ENCODE measurements around the gene RBBP4. TPM values are rescaled to one million over a fixed set of nuclear protein-coding genes. Genes with fewer than 3 reads are reported as not detected.
A peak's percentile ranks its signal among the peaks of the same experiment; 100 is the strongest.

RBBP4 gene
- total RNA-seq, 4 donors from 2014 or later: 80.5 to 121 (median 90.5) TPM

DNA sequence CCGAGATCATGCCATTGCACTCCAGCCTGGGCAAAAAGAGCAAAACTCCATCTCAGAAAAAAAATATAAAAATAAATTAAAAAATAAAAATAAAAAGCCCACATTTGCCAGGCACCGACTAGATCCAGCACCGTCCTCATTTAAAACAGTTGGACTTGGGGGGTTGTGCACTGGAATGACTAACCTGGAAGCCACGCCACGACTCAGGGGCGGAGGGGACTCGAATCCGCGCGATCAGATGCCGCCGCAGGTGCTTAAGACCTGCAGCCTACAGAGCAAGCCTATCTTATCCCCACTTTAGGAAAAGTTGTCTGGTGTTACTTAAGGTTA is 39.2 kb upstream of the RBBP4 start:
- H3K9me3 ChIP-seq: no peaks in the 10 kb centered on the region
- WGBS: 8% methylated on average over 12 of the region's 12 CpGs
- DNase-seq (ENCODE audit: low spot score in 2 of 2): no peak
- H3K27ac ChIP-seq: no peak overlapping the region
- H3K36me3 ChIP-seq: peaks cover 3% of the 10 kb centered on the region
- TF ChIP-seq CTCF (IDR thresholded peaks at IDR 0.05): no peak
- no peak for TF ChIP-seq EP300 (IDR thresholded peaks at IDR 0.05)
- no peak for TF ChIP-seq POLR2A (IDR thresholded peaks at IDR 0.05)
- peak overlapping the region; percentile 43 for H3K4me3 ChIP-seq
- peaks cover 14% of the 10 kb centered on the region for H3K4me1 ChIP-seq
- H3K27me3 ChIP-seq: no peaks in the 10 kb centered on the region

- Histone ChIP-seq H3K36me3 (no peaks in the 10 kb centered on the region), H3K9me3 (no peaks in the 10 kb centered on the region), H3K4me3 (peak overlapping the region; percentile 43), H3K27me3 (no peaks in the 10 kb centered on the region), H3K27ac (no peak overlapping the region), H3K4me1 (peaks cover 14% of the 10 kb centered on the region)
- peak; percentile 86 to 91 for DNase-seq (ENCODE audit: low spot score in 2 of 2)
- WGBS: 12% methylated on average over 11 of the region's 35 CpGs
- TF ChIP-seq POLR2AphosphoS5 (IDR thresholded peaks at IDR 0.05): peak in 1 of 3 donors; percentile 47
- TF ChIP-seq CTCF (IDR thresholded peaks at IDR 0.05): peak in 1 of 2 donors; percentile 36
- TF ChIP-seq EP300 (IDR thresholded peaks at IDR 0.05): no peak
- no peak for TF ChIP-seq POLR2A (IDR thresholded peaks at IDR 0.05)
These were observed 38.7 kb upstream of the RBBP4 start for GRCh38 chr1:32612189-32612881.

GRCh38 chr1:32613472-32613871 is 37.5 kb upstream of the RBBP4 start:
- no peak for TF ChIP-seq POLR2A (IDR thresholded peaks at IDR 0.05)
- TF ChIP-seq EP300 (IDR thresholded peaks at IDR 0.05): no peak
- no peak for TF ChIP-seq POLR2AphosphoS5 (IDR thresholded peaks at IDR 0.05)
- no peak for TF ChIP-seq CTCF (IDR thresholded peaks at IDR 0.05)
- Histone ChIP-seq H3K27me3 (no peaks in the 10 kb centered on the region), H3K4me3 (no peak overlapping the region), H3K9me3 (no peaks in the 10 kb centered on the region), H3K4me1 (peaks cover 14% of the 10 kb centered on the region), H3K27ac (no peak overlapping the region), H3K36me3 (no peaks in the 10 kb centered on the region)
- 87% methylated on average over 5 of the region's 5 CpGs for WGBS
- DNase-seq (ENCODE audit: low spot score in 2 of 2): no peak

- Histone ChIP-seq H3K27me3 (no peaks in the 10 kb centered on the region), H3K27ac (no peak overlapping the region), H3K4me3 (no peak overlapping the region), H3K36me3 (peaks cover 3% of the 10 kb centered on the region), H3K4me1 (no peaks in the 10 kb centered on the region), H3K9me3 (no peaks in the 10 kb centered on the region)
- 96% methylated on average over 5 of the region's 5 CpGs for WGBS
- DNase-seq (ENCODE audit: low spot score in 2 of 2): no peak
- TF ChIP-seq CTCF (IDR thresholded peaks at IDR 0.05) (no peak), POLR2A (IDR thresholded peaks at IDR 0.05) (no peak), EP300 (IDR thresholded peaks at IDR 0.05) (no peak), POLR2AphosphoS5 (IDR thresholded peaks at IDR 0.05) (no peak)
These were observed 32.3 kb upstream of the RBBP4 start for GRCh38 chr1:32618673-32619221.

DNA sequence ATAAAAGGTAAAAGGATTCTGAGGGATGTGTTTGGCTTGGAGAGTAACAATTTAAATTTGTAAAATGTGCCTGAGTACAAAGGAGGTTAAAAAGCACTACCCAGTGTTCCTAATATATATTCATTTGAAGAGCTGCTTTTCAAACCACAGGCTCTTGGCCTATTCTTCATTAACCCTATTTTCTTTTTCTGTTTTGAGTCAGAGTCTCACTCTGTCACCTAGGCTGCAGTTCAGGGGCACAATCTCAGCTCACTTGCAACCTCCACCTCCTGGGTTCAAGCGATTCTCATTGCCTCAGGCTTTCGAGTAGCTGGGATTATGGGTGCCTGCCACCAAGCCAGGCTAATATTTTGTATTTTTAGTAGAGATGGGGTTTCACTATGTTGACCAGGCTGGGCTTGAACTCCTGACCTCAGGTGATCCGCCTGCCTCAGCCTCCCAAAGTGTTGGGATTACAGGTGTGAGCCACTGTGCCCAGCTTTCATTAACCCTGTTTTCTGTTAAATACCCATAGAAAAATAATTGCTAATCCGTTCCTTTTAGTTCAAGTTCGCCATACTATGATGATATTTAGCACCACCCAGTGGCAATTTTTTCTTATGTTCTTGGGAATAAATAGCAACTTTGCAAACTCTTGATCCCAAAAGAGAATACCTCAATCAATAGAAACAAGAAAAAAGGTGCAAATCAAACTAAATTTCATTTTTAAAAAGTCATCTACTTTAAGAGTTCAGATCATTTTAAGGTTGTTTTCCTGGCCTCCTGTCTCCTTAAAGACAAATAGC is 31.1 kb upstream of the RBBP4 start:
- WGBS: 68% methylated on average over 5 of the region's 5 CpGs

More for the DNA sequence above, 31.1 kb upstream of the RBBP4 start:
- no peaks in the 10 kb centered on the region for H3K9me3 ChIP-seq
- no peak overlapping the region for H3K4me3 ChIP-seq
- no peak overlapping the region for H3K27ac ChIP-seq
- no peaks in the 10 kb centered on the region for H3K4me1 ChIP-seq
- TF ChIP-seq POLR2AphosphoS5 (IDR thresholded peaks at IDR 0.05) (no peak), POLR2A (IDR thresholded peaks at IDR 0.05) (no peak), CTCF (IDR thresholded peaks at IDR 0.05) (no peak), EP300 (IDR thresholded peaks at IDR 0.05) (no peak)
- DNase-seq (ENCODE audit: low spot score in 2 of 2): no peak
- H3K36me3 ChIP-seq: peaks cover 3% of the 10 kb centered on the region
- no peaks in the 10 kb centered on the region for H3K27me3 ChIP-seq

All from suprapubic skin (tissue), 4 donors.